Stimulated activated CD8-positive, alpha-beta memory T cell treated with anti-CD3 and anti-CD28 coated beads, Interleukin-15, amount 100 ng/mL, for 48 hours (primary cell): ENCODE results near the gene PTGES3.
"Not testable (repeated sequence)": the region's sequence is repeated elsewhere in the genome, so short reads cannot be mapped to it uniquely, and the experiment has no call there.

Experiments used
- DNase-seq, 2 donors: peaks; one replicate each; pipeline ENCODE4 v3.0.0-alpha.2; 2020; ENCODE audit warnings: low read depth in 2 of 2

Gene PTGES3

DNA sequence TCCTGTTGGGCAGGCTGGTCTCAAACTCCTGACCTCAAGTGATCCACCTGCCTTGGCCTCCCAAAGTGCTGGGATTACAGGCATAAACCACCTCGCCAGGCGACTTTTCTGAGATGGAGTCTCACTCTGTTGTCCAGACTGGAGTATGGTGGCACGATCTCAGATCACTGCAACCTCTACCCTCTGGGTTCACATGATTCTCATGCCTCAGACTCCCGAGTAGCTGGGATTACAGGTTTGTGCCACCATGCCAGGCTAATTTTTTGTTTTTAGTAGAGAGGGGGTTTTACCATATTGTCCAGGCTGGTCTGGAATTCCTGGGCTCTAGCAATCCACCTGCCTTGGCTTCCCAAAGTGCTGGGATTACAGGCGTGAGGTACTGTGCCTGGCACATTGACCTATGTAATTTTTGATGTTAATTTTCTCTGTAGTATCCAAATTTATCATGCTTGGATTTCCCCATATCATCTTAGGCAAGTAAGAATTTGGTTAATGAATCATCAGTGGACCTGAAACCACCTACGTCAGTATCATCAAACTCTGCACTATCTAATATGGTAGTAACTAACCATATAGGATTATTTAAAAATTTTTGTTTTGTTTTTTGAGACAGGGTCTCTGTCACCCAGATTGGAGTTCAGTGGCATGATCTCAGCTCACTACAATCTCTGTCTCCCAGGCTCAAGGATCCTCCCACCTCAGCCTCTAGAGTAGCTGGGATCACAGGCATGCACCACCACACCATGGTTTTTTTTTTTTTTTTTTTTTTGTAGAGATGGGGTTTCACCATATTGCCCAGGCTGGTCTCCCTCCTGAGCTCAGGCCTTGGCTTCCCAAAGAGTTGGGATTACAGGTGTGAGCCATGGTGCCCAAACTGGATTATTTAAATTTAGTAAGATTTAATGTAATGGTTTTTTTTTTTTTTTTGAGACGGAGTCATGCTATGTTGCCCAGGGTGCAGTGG, 30.4 kb downstream of the PTGES3 start:
- DNase-seq: no peak

DNA sequence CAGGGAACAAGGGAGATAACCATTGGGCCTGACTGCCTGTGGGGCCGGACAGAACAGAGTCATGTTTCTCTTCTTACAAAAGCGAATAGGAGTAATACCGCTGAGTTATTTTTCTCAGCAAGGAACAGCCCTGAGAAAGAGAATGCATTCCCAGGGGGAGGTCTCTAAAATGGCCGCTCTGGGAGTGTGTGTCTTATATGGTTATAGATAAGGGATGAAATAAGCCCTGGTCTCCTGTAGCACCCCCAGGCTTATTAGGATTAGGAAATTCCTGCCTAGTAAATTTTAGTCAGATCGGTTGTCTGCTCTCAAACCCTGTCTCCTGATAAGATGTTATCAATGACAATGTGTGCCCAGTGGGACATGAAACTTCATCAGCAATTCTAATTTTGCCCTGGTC, 34.3 kb downstream of the PTGES3 start:
- DNase-seq: not testable (repeated sequence)

DNA sequence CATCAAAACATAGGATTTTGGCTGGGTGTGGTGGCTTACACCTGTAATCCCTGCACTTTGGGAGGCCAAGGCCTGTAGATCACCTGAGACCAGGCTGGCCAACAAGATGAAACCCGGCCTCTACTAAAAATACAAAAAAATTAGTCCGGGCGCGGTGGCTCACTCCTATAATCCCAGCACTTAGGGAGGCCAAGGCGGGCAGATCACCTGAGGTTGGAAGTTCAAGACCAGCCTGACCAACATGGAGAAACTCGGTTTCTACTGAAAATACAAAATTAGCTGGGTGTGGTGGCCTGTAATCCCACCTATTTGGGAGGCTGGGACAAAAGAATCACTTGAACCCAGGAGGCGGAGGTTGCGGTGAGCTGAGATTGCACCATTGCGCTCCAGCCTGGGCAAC, 40.1 kb downstream of the PTGES3 start:
- DNase-seq: not testable (repeated sequence)

DNA sequence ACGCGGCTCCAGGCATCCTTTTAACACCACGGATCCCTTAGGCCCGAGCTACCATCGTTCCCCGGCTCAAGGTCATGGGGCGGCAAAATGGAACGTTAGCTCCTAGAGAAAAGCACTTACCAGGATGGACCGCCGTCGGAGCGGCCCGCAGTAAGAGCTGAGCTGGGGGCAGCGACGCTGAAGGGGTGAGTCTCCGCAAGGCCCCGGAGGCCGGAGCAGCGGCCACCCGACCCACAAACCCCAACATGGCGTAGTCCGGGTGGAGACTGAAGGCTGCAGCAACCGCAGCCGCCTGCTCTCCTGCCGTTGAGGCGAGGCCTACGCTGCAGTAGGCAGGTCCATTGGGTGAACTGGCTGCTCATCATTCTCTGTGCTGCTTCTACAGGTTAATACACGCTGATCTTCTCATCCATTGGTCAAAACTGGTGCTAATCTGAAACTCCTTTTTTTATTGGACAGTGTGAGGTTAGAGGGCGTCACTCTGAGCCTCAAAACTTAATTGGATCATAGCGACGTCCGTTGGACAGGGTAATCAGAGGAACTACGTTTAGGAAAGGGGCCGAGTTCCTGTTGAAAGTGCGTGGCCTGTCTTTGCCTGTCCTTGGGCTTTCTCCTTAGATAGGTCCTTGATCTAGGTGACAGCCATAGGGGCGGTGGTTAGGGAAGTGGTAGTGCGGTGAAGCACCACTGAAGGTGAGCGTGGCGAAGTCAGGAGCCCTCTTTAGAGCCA, 42.2 kb downstream of the PTGES3 start, which contains the start of gene ATP5F1B:
Gene ATP5F1B (minus strand): TSS at position 268 of the 730 bp plus-strand sequence. CDS start 21 bp downstream, at position 247.
- peak; percentile 89 to 90 for DNase-seq

DNA sequence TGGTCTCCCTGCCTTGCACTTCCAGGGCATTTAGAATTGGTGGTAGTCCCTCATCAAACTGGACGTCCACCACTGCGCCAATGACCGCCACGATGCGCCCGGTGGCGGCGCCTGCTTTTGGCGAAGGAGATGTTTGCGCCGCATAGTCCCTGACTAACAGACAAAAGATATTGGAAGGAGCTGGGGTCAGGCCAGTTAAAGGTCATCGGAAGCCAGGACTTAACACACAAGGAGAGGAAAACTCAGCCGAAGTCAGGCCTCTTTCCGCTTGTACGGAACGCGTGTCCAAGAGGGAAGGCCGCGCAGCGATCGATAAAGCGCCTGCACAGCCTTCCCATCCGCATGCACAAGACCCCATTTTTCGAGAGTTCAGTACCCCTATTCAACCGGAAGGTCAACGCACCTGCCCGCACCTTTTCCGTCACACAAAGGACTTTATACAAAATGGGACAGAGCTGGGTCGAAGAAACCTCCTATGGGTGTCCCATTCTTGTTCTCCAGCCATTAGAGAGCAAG, 42.8 kb downstream of the PTGES3 start:
- no peak for DNase-seq

DNA sequence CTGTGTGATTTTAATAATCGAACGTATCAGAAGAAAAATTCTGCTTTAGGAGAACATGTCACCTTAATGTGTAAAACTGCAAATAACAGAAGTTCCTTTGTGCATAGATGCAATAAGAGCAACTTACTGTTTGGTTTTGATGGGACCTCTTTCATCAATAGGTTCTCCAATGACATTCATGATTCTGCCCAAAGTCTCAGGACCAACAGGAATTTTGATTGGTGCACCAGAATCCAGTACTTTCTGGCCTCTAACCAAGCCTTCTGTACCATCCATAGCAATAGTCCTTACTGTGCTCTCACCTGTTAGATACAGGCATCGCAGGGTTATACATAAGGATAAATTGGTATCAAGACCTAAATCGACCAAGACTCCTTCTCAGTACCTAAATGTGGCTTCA, 43.4 kb downstream of the PTGES3 start:
- no peak for DNase-seq

DNA sequence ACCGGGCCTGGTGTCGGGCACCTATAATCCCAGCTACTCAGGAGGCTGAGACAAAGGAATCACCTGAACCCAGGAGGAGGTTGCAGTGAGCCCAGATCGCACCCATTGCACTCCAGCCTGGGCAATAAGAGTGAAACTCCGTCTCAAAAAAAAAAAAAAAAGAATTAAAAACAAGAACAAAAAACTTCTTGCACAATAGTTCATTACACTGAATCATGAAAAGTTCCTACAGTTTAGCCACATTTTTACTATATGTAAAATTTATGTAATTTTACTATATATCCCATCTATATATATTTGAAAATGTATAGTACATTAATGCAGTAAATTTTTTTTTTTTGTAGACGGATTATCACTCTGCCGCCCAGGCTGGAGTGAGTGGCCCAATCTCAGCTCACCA, 46.9 kb downstream of the PTGES3 start:
- DNase-seq: no peak

DNA sequence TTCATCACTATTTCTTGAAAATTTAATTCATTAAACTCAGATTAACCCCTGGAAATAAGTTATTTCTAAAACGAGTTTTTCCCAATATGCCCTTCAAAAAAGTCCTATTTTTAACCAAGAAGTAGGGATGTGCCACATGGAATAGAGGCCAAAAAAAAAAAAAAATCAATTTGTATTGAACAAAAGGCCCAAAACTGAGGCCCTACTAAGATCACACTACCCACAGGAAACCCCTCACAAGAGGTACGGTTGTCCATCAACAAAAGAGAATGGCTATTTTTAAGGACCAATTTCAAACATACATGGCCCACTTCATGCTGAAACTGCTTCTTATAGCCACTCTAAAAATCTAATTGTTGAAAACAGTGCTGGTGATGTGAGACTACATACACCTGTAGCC, 50.5 kb downstream of the PTGES3 start:
- no peak for DNase-seq

DNA sequence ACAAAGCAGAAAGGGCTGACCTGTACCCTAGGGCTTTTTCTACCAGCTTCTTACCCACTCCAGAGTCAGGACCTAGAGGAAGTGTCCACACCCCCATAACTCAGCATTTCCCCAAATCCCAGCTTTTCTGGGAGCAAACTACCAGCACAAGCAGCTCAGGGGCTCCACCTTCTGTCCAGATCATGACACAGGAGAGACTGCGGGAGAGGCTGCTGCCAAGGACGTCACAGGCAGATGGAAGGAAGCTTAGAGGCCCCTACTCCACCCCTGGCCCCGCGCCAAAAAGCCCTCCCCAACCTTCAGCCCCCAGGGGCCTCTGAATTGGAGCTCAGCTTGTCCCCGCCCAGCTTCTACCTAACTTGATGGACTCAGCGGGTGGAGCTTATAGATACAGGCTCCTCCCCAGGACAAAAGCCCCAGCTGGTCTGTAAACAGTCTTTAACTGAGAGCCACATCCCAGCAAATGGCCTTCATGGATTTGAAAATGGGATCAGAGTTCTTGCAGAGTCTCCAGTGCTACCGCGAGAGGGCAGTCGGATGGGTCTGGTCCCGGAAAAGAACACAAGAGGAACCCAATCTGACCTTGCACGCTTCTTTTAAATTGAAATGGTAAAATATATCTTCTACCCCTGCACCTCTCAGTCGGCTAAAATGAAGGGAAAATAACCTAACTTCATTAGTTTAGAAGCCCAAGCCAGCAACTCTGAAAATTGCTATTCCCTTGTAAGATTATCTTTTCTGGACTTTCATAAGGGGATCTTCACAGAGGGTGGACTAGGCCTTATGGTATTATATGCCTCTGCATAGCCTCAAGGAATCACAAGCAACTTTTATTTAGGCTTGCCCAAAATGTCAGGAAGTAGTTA, 51.2 kb downstream of the PTGES3 start:
- peak; percentile 89 to 91 for DNase-seq

DNA sequence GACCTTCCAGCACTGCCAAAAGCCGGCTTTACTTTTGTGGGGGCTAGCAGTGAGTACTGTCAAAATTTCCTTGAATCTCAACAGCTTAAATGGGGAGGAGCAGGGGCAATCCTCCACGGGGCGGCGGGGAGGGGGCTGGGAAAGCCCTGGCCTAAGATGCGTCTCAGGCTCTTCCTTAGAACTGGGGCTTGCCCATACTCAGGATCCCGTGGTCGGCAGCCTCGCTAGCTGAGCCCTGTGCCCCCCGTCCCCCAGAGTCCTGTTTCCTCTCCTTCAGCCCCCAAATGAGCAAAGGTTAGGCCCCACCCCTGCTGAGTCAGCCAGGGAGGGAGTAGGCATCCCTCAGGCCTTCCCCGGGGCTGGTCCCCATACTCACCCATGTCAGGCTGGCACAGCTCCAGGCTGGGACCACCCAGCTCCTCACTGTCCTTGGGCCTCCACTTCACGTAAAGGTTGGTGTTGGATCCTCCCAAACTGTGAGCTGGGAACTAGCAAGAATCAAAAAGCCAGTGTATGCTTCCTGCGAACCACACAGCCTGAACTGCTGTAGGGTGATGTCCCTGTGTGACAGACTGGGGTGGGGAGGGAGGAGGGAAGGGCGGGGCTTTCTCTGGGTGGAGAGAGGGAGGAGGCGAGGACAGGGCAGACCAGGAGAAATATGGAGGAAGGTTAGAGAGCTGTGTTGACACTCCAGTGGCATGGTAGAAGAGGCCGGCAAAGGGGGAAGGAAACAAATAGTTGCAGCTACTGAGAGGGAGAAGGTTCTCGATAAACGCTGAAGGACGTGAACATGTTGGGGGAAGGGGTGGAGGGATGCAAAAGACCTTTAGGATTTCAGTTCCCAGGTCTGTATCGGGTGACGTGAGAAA, 52.0 kb downstream of the PTGES3 start:
- peak; percentile 78 to 86 for DNase-seq

DNA sequence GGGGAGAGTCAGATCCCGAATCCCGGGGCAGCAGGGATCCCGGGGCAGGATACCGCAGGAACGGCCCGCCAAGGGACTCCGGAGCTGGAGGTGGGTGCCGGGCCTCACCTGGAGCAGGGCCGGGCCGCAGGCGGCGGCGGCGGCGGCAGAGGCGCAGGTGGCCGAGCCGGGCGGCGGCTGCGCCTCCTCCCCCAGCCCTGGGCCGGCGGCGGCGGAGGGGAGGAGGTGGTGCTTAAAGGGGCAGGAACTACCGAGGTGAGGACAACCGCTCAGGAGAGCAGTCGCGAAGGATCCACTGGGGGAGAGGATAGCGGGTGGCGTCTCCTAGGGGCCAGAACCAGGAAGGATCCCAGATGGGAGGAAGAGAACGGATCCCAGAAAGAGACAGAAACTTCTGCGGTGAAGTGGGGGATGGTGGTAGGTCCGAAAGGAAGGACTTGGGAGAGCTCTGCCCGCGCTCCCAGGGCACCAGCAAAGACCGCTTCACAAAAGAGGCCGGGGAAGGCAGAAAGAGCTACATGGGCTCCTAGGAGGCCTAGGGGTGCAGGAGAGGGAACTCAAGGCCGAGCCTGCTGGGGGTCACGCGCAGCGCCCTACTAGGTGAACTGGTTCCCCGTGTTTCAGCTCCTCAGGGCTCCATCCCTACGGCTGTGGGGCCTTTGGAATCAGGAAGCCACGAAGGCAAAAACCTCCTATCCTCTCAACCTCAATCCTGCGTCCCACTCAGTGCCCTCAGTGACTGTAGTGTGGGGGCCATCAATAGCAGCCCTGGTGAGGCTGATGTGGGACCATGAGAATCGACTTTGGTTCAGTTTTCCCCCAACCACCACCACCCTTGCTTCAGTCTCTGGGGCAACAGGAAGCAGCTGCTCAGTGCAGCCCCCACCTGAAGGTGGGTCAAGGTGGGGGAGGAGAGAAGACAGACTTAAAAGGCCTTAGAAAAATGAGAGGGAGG, 53.0 kb downstream of the PTGES3 start:
- DNase-seq: peak; percentile 56 to 66

DNA sequence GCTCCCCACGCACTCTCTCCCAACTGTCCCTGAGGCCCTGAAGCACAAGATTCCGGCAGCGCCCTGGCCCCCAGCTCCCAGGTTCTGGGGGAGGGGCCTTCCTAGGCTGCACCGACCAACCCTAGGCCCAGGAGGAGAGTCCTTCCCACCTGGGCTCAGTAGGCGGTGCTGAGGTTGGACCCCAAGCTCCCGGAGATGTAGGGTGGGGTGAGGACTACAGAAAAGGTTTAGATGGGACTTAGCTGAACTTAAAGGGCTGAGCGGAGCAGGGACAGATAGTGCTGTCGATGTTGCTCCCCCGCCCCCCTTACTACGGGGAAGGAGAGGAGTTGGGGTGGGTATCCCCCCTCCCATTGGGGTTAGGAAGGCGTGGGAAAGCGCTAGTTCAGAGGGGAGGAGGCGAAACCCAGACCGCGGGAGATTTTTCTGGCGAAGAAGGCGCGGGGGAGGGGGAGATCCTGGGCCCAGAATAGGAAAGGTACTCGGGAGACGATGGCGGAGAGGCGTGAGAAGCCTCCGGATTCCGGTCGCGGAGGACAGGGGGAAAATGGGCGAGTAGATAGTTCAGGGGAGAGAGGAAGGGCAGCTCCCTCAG, 53.7 kb downstream of the PTGES3 start:
- no peak for DNase-seq

DNA sequence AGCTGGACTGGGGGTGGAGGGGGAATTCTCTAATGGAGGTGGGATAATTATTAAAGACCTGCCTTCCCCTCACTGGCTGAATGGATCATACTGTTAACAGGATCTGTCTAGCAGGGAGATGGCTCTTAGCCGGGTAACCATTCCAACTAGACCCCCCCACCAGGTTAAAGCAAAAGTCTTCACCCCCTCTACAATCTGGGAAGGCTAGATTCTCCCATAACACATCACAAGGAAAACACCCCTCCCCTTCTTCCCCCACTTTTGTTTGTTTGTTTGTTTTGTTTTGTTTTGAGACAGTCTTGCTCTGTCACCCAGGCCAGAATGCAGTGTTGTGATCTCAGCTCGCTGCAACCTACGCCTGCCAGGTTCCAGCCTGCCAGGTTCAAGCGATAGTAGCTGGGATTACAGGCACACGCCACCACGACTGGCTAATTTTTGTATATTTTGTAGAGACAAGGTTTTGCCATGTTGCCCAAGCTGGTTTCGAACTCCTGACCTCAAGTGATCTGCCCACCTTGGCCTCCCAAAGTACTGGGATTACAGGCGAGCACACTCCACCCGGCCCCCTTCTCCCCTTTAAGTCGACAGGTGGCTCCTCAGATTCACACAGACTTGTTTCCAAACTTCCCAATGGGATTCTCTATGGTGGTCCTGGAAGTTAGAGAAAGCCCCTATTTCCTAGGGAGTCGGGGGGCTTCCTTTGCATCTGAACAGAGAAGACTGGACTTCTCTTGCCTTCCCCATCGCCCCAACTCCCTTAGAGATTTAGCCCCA, 54.4 kb downstream of the PTGES3 start:
- no peak for DNase-seq

DNA sequence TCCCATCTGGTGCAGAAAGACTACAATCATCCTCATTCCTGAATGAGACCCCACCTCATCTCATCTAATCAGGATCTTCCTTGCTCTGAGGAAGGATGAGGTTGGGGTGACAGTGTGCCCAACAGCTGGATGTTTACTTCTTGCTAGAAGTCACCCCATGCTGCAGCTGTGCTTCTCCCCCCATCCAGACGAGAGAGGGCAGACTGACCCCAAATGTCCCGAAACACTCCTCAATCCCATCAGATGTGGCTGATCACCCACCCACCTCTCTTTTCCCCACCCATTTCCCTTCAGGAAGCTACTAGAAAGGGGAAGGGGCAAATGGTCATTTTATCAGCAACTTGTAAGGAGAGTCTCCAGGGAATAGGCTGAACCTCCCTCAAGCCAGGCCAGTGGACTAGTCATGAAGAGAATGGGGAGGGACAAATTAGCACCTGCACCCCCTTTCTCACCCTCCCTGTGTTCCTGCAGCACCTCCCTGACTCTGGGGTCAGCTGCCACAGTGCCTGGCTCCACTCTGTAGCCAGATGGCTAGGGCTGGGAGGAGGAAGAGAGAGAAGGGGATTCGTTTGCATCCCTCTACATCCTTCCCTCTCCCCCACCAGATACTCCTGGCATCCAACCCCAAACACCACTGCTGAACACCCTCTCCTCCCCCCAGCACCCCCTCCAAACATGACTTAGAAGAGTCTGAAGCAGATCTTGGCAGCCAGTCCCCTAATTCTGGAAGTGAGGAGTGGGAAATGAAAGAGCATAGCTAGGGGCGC, 55.2 kb downstream of the PTGES3 start:
- DNase-seq: no peak

DNA sequence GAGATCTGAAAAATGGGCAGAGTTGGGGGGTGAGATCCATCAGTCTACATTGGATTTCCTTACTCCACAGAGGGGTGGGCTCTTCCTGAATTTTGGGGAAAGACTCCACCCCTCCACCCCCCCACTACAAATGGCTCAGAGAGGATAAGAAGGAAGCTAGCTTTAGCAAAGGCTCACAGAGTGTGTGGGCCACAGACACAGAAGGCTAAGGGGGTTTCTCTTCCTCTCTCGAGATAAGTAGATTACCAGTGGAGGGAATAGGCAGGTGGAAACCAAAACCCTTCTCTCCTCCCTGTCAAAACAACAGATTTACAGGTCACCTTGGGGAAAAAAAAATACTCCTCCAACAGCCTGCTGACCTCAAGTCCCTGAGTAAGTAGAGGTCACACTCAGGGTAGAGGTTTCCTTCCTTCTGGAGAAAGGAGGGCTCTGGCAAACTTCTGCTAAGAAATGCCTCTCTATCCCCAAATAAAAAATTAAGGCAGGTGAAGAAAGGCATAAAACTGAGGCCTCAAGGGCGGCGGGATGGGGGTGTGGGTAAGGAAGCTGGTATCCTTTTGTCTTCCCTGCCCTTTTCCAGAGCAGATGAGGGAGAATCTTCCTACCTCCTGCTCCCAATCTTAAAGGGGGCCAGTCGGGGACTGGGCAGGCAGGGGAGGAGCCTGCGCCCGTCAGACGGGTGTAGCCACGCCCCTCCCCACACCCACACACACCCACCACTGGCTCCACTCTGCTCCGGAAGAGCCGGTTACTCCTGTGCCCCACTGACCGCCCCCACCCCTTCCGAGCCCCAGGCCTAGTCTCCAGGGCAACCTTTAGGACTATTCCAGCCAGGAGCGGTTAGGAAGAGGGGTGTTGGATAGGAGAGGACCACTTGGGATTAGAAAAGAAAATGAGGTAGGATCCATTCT, 56.0 kb downstream of the PTGES3 start:
- peak; percentile 50 to 62 for DNase-seq

DNA sequence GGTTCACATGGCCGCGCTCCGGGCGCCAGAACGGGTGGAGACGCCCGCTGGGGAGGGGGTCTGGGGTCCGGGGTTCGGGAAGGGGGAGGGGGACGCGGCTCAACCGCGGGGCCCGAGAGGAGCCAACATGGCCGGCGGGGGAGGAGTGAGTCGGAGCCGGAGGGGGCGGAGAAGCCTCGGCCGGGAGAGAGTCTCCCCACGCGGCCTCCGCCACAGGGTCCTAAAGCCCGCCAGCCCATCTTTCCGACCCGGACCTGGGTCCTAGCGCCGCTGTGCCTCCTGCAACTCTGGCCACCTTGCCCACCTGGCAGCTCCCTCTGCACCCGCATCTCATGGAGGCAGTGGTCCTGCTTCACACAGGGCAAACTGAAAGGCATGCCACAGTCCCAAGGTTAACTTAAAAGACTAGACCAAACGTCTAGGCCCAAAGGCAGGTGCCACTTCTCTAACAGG, 57.9 kb downstream of the PTGES3 start, which contains the start of gene BAZ2A:
Gene BAZ2A (minus strand): TSS at position 147 of the 453 bp plus-strand sequence. CDS start 12,796 bp downstream, outside the sequence.
- DNase-seq: peak; percentile 79 to 86
